PFSK-1 (cell line): ENCODE measurements around the gene EED.

Experiments used
- POLR2AphosphoS5 ChIP-seq: IDR thresholded peaks from 2 replicates; pipeline ENCODE4 v1.6.1; 2012; ENCODE audit warnings: low read depth, mild to moderate bottlenecking, control low read depth, low read length, moderate library complexity
- SIN3A ChIP-seq: IDR thresholded peaks from 2 replicates; pipeline ENCODE4 v1.6.1; 2012; ENCODE audit warnings: mild to moderate bottlenecking, low read length, moderate library complexity, borderline replicate concordance; ENCODE audit not compliant: insufficient read depth
- TAF1 ChIP-seq: IDR thresholded peaks from 2 replicates; pipeline ENCODE4 v1.6.1; 2012; ENCODE audit warnings: low read length, control low read depth, borderline replicate concordance; ENCODE audit not compliant: insufficient read depth

- TF ChIP-seq POLR2AphosphoS5 (no peak), TAF1 (no peak), SIN3A (no peak)
Observed at GRCh38 chr11:86230179-86230804, 14.3 kb upstream of the EED start.
